GM23248 (cell line): ENCODE measurements around the gene ATP11C. TPM values are rescaled to one million over a fixed set of nuclear protein-coding genes. Genes with fewer than 3 reads are reported as not detected.
A peak's percentile ranks its signal among the peaks of the same experiment; 100 is the strongest.
"Not testable (repeated sequence)": the region's sequence is repeated elsewhere in the genome, so short reads cannot be mapped to it uniquely, and the experiment has no call there.

Experiments
- DNase-seq: peaks from one replicate; pipeline ENCODE4 v3.0.0-alpha.2; 2015
- H2AFZ ChIP-seq: fragments of 200-600 bp; sonication (generic); 2 replicates; pipeline ENCODE4 v1.6.1; 2016; ENCODE audit warnings: antibody characterized with exemption
- H3F3A ChIP-seq: fragments of 200-600 bp; sonication (generic); 2 replicates; pipeline ENCODE4 v1.6.1; 2016; ENCODE audit warnings: mild to moderate bottlenecking, antibody characterized with exemption, mixed run types; ENCODE audit not compliant: insufficient read depth
- H3K27ac ChIP-seq: fragments of 200-600 bp; sonication (generic); 2 replicates; pipeline ENCODE4 v1.5.1; 2016; ENCODE audit warnings: mild to moderate bottlenecking
- H3K27me3 ChIP-seq: fragments of 200-600 bp; sonication (generic); replicated peaks from 2 replicates; pipeline ENCODE4 v1.6.1; 2016; ENCODE audit warnings: mild to moderate bottlenecking; ENCODE audit not compliant: insufficient read depth
- H3K36me3 ChIP-seq: fragments of 200-600 bp; sonication (generic); 2 replicates; pipeline ENCODE4 v1.6.1; 2016; ENCODE audit warnings: low read depth, mild to moderate bottlenecking
- H3K4me1 ChIP-seq: fragments of 200-600 bp; sonication (generic); 2 replicates; pipeline ENCODE4 v1.6.1; 2016; ENCODE audit warnings: mild to moderate bottlenecking; ENCODE audit not compliant: insufficient read depth
- H3K4me2 ChIP-seq: fragments of 200-600 bp; sonication (generic); one replicate; pipeline ENCODE4 v1.6.1; 2016; ENCODE audit warnings: mild to moderate bottlenecking; ENCODE audit not compliant: unreplicated experiment
- H3K4me3 ChIP-seq: fragments of 200-600 bp; sonication (generic); 2 replicates; pipeline ENCODE4 v1.5.1; 2016; ENCODE audit warnings: mild to moderate bottlenecking
- H3K79me2 ChIP-seq: fragments of 200-600 bp; sonication (generic); 2 replicates; pipeline ENCODE4 v1.6.1; 2016; ENCODE audit warnings: mild to moderate bottlenecking; ENCODE audit not compliant: insufficient read depth
- H3K9ac ChIP-seq: fragments of 200-600 bp; sonication (generic); 2 replicates; pipeline ENCODE4 v1.6.1; 2016; ENCODE audit warnings: mild to moderate bottlenecking
- H3K9me2 ChIP-seq: fragments of 200-600 bp; sonication (generic); 2 replicates; pipeline ENCODE4 v1.6.1; 2016; ENCODE audit warnings: mixed run types, mild to moderate bottlenecking, moderate library complexity; ENCODE audit not compliant: insufficient read depth
- H3K9me3 ChIP-seq: fragments of 200-600 bp; sonication (generic); one replicate; pipeline ENCODE4 v1.6.1; 2017; ENCODE audit warnings: low read depth
- H4K20me1 ChIP-seq: fragments of 200-600 bp; sonication (generic); 2 replicates; pipeline ENCODE4 v1.6.0; 2016; ENCODE audit not compliant: insufficient read depth
- EZH2 ChIP-seq: fragments of 200-600 bp; sonication (generic); IDR thresholded peaks from 2 replicates; pipeline ENCODE4 v1.6.1; 2018; ENCODE audit warnings: antibody characterized with exemption, mild to moderate bottlenecking; ENCODE audit not compliant: insufficient read depth, poor library complexity, severe bottlenecking
- EZH2phosphoT487 ChIP-seq: fragments of 200-600 bp; sonication (generic); IDR thresholded peaks from 2 replicates; pipeline ENCODE4 v1.6.1; 2018; ENCODE audit warnings: antibody characterized with exemption, moderate library complexity, mild to moderate bottlenecking, low read depth; ENCODE audit not compliant: insufficient read depth
- WGBS, 2 experiments: methylation state at CpG; one replicate each; pipeline ENCODE4 v1.1.6; 2015 to 2017; ENCODE audit warnings: low lambda C conversion rate in 2 of 2, low coverage in 1 of 2; ENCODE audit errors: missing lambda C conversion rate in 2 of 2; 5-methylcytosine and 5-hydroxymethylcytosine counted together
- in situ Hi-C: fragments of 300-500 bp; cut with MboI; formaldehyde crosslinking; loops from 2 replicates; pipeline ENCODE4 v1.15.0; 2020
- polyA plus RNA-seq: library from polyadenylated mRNA; unstranded; fragments of >200 nt; fragmentation: Nextera tagmentation; extraction: Ambion mirVana; gene quantifications from 2 replicates; pipeline ENCODE4 v1.2.1, GENCODE V29; 2016
- total RNA-seq: library from RNA; depleted of rRNA; stranded (reverse); fragments of >200 nt; shearing (Covaris generic); gene quantifications from 2 replicates; pipeline ENCODE4 v1.2.3, GENCODE V29; 2014

Gene ATP11C
- total and polyA plus RNA-seq, 2 experiments from 2014 or later = 8.5 to 26.2 TPM

- TF ChIP-seq EZH2 = no peak
- no peak for TF ChIP-seq EZH2phosphoT487
- DNase-seq = no peak
- no peak overlapping the region for H3K27ac ChIP-seq
- no peaks in the 10 kb centered on the region for H3K9me3 ChIP-seq
- H3K36me3 ChIP-seq = no peaks in the 10 kb centered on the region
- no peaks in the 10 kb centered on the region for H3K4me1 ChIP-seq
- H3K79me2 ChIP-seq = peaks cover 7% of the 10 kb centered on the region; the same call in 1 of the 2 replicates
- no peaks in the 10 kb centered on the region for H3F3A ChIP-seq
- H3K27me3 ChIP-seq = no peaks in the 10 kb centered on the region
- no peak overlapping the region for H3K9ac ChIP-seq
- 100% methylated on average over 1 of the region's 1 CpG for WGBS, 2 experiments
- no peak overlapping the region for H2AFZ ChIP-seq
- H3K9me2 ChIP-seq = no peaks in the 10 kb centered on the region
- H4K20me1 ChIP-seq = no peaks in the 10 kb centered on the region
- no peak overlapping the region for H3K4me3 ChIP-seq
- in situ Hi-C loops = no loop called here
- no peak overlapping the region for H3K4me2 ChIP-seq
Observed at GRCh38 chrX:139869796-139870195, 63.1 kb downstream of the ATP11C start.

- Histone ChIP-seq H3K79me2 (peaks cover 7% of the 10 kb centered on the region; the same call in 1 of the 2 replicates), H2AFZ (no peak overlapping the region), H3K9me3 (no peaks in the 10 kb centered on the region), H3K9ac (no peak overlapping the region), H4K20me1 (no peaks in the 10 kb centered on the region), H3K27me3 (no peaks in the 10 kb centered on the region), H3K27ac (no peak overlapping the region), H3K36me3 (no peaks in the 10 kb centered on the region), H3F3A (no peaks in the 10 kb centered on the region), H3K9me2 (no peaks in the 10 kb centered on the region), H3K4me1 (no peaks in the 10 kb centered on the region), H3K4me3 (no peak overlapping the region), H3K4me2 (no peak overlapping the region)
- DNase-seq = no peak
- in situ Hi-C loops = no loop called here
- TF ChIP-seq EZH2 (no peak), EZH2phosphoT487 (no peak)
- 96 to 98% methylated on average over 3 of the region's 3 CpGs for WGBS, 2 experiments
Observed at GRCh38 chrX:139864640-139865039, 68.2 kb downstream of the ATP11C start.

- no peak for TF ChIP-seq EZH2
- no peak for TF ChIP-seq EZH2phosphoT487
- no peak overlapping the region for H3K4me3 ChIP-seq
- H3K27me3 ChIP-seq = no peaks in the 10 kb centered on the region
- H3K79me2 ChIP-seq = peaks cover 10% of the 10 kb centered on the region; the same call in 1 of the 2 replicates
- H3K9me2 ChIP-seq = no peaks in the 10 kb centered on the region
- no peak overlapping the region for H3K27ac ChIP-seq
- H3K9me3 ChIP-seq = no peaks in the 10 kb centered on the region
- H3F3A ChIP-seq = no peaks in the 10 kb centered on the region
- in situ Hi-C loops = no loop called here
- no peak overlapping the region for H2AFZ ChIP-seq
- WGBS, 2 experiments = 92 to 98% methylated on average over 3 to 5 of the region's 5 CpGs
- no peaks in the 10 kb centered on the region for H3K4me1 ChIP-seq
- no peaks in the 10 kb centered on the region for H3K36me3 ChIP-seq
- no peaks in the 10 kb centered on the region for H4K20me1 ChIP-seq
- no peak overlapping the region for H3K4me2 ChIP-seq
- H3K9ac ChIP-seq = no peak overlapping the region
- DNase-seq = no peak
Observed at GRCh38 chrX:139862208-139862607, 70.6 kb downstream of the ATP11C start.

- H4K20me1 ChIP-seq, H3K27ac ChIP-seq, H3K9me3 ChIP-seq, DNase-seq, H2AFZ ChIP-seq, H3K27me3 ChIP-seq, H3K9ac ChIP-seq, H3F3A ChIP-seq, H3K4me3 ChIP-seq, in situ Hi-C loops, H3K9me2 ChIP-seq, H3K4me1 ChIP-seq, H3K4me2 ChIP-seq, H3K79me2 ChIP-seq, H3K36me3 ChIP-seq: not testable (repeated sequence)
- WGBS, 2 experiments = 89 to 95% methylated on average over 4 of the region's 4 CpGs
Observed at GRCh38 chrX:139856826-139857225, 76.0 kb downstream of the ATP11C start.

GRCh38 chrX:139851730-139852129, 81.1 kb downstream of the ATP11C start:
- in situ Hi-C loops = no loop called here
- Histone ChIP-seq H3K4me2 (no peak overlapping the region), H3K36me3 (no peaks in the 10 kb centered on the region), H3K4me3 (no peak overlapping the region), H3K27ac (no peak overlapping the region), H3F3A (no peaks in the 10 kb centered on the region), H3K9ac (no peak overlapping the region), H3K27me3 (no peaks in the 10 kb centered on the region), H3K79me2 (no peaks in the 10 kb centered on the region), H3K9me3 (no peaks in the 10 kb centered on the region), H4K20me1 (no peaks in the 10 kb centered on the region), H3K4me1 (0 out of 2 replicates have a peak, but pooled peaks cover 4% of the 10 kb centered on the region), H3K9me2 (no peaks in the 10 kb centered on the region), H2AFZ (no peak overlapping the region)
- peak; percentile 41 for DNase-seq
- 93 to 96% methylated on average over 3 of the region's 3 CpGs for WGBS, 2 experiments
- TF ChIP-seq EZH2 = no peak
- no peak for TF ChIP-seq EZH2phosphoT487
